H1 (cell line): ENCODE data around the gene KREMEN1. TPM values are rescaled to one million over a fixed set of nuclear protein-coding genes. Genes with fewer than 3 reads are reported as not detected.

Experiments used
- CTCF ChIA-PET: fragments of 300-600 bp; sonication (Branson Sonifier 250); formaldehyde crosslinking; loops from one replicate; lab custom pipeline; 2021; ENCODE audit not compliant: partially characterized antibody; lab: Charles Lee
- POLR2A ChIA-PET: fragments of 300-600 bp; sonication (Branson Sonifier 250); formaldehyde crosslinking; loops from one replicate; lab custom pipeline; 2021; ENCODE audit warnings: inconsistent platforms; ENCODE audit not compliant: partially characterized antibody; lab: Charles Lee
- DNase-seq, 2 experiments: peaks; one replicate each; pipeline versions ENCODE4 v3.0.0 to v3.0.0-alpha.2; 2010 to 2022; ENCODE audit warnings: low spot score in 2 of 2, low read depth in 1 of 2, mixed read lengths in 1 of 2
- FAIRE-seq: peaks from 2 replicates; lab custom pipeline; 2011; peaks lifted over from hg19 to GRCh38; lab: Jason Lieb, UNC
- H2AFZ ChIP-seq: 2 replicates; pipeline ENCODE4 v1.8.1; 2012; ENCODE audit warnings: low read length, inconsistent platforms
- H2AK5ac ChIP-seq: 2 replicates; pipeline ENCODE4 v1.6.1; 2013; ENCODE audit warnings: low read depth, low read length
- H2BK120ac ChIP-seq: replicated peaks from 2 replicates; pipeline ENCODE3; 2013; ENCODE audit warnings: low read depth, low read length, inconsistent platforms
- H2BK12ac ChIP-seq: 2 replicates; pipeline ENCODE4 v1.6.1; 2013; ENCODE audit warnings: low read depth, low read length
- H2BK15ac ChIP-seq: 2 replicates; pipeline ENCODE4 v1.6.1; 2013; ENCODE audit warnings: low read length
- H2BK20ac ChIP-seq: 2 replicates; pipeline ENCODE4 v1.6.1; 2013; ENCODE audit warnings: low read length
- H2BK5ac ChIP-seq: 2 replicates; pipeline ENCODE4 v1.6.1; 2013; ENCODE audit warnings: low read depth, low read length
- H3K14ac ChIP-seq: 2 replicates; pipeline ENCODE4 v1.6.1; 2013; ENCODE audit warnings: inconsistent platforms; ENCODE audit not compliant: insufficient read length
- H3K18ac ChIP-seq: 2 replicates; pipeline ENCODE4 v1.6.1; 2013; ENCODE audit warnings: low read length; ENCODE audit errors: extremely low read depth
- H3K23ac ChIP-seq: 2 replicates; pipeline ENCODE4 v1.6.1; 2013; ENCODE audit warnings: inconsistent platforms; ENCODE audit not compliant: insufficient read length
- H3K23me2 ChIP-seq: 2 replicates; pipeline ENCODE4 v1.6.1; 2013; ENCODE audit warnings: low read depth, low read length
- H3K27ac ChIP-seq: 2 replicates; pipeline ENCODE4 v1.6.1; 2011; ENCODE audit warnings: low read depth, low read length, inconsistent platforms
- H3K27me3 ChIP-seq, 4 experiments: replicated peaks in 1 of 4; 1 replicate in 1 of 4; 2 replicates in 3 of 4; pipeline versions ENCODE4 v1.6.1 to v1.8.1; 2011 to 2013; ENCODE audit warnings: low read length in 3 of 4, mild to moderate bottlenecking in 3 of 4, inconsistent platforms in 2 of 4, mixed read lengths in 2 of 4, moderate library complexity in 1 of 4; ENCODE audit not compliant: control insufficient read depth in 3 of 4, insufficient read depth in 3 of 4; ENCODE audit errors: extremely low read depth in 1 of 4
- H3K36me3 ChIP-seq, 4 experiments: 2 replicates each; pipeline versions ENCODE4 v1.6.1 to v1.8.1; 2011 to 2013; ENCODE audit warnings: mild to moderate bottlenecking in 4 of 4, low read length in 3 of 4, moderate library complexity in 2 of 4, control low read depth in 1 of 4, inconsistent platforms in 1 of 4; ENCODE audit not compliant: insufficient read depth in 4 of 4, control insufficient read depth in 2 of 4
- H3K4ac ChIP-seq: replicated peaks from 2 replicates; pipeline ENCODE3; 2013; ENCODE audit warnings: low read length, low read depth, mixed read lengths, inconsistent platforms; ENCODE audit not compliant: insufficient read length
- H3K4me1 ChIP-seq, 4 experiments: replicated peaks in 1 of 4; 1 replicate in 1 of 4; 2 replicates in 3 of 4; pipeline versions ENCODE4 v1.6.1 to v1.8.1; 2011 to 2013; ENCODE audit warnings: low read length in 3 of 4, inconsistent platforms in 2 of 4, mixed read lengths in 1 of 4; ENCODE audit not compliant: insufficient read depth in 4 of 4, control insufficient read depth in 3 of 4
- H3K4me2 ChIP-seq, 2 experiments: 2 replicates each; pipeline versions ENCODE4 v1.6.1 to v1.8.1; 2011 to 2013; ENCODE audit warnings: low read depth in 2 of 2, low read length in 2 of 2, control low read depth in 1 of 2, inconsistent platforms in 1 of 2, mild to moderate bottlenecking in 1 of 2; ENCODE audit not compliant: insufficient read depth in 1 of 2
- H3K4me3 ChIP-seq, 4 experiments: fragments of 200-600, 300-600 bp in 1 of 4; sonication (generic), shearing (Covaris generic), sonication (Bioruptor Twin) in 1 of 4; 2 replicates each; pipeline versions ENCODE4 v1.5.1 to v1.8.1; 2011 to 2016; ENCODE audit warnings: low read length in 4 of 4, low read depth in 3 of 4, control low read depth in 2 of 4, inconsistent platforms in 2 of 4, mild to moderate bottlenecking in 2 of 4, mixed read lengths in 1 of 4, moderate library complexity in 1 of 4; ENCODE audit not compliant: insufficient read depth in 2 of 4; ENCODE audit errors: extremely low read depth in 1 of 4
- H3K56ac ChIP-seq: replicated peaks from 2 replicates; pipeline ENCODE3; 2013; ENCODE audit warnings: low read depth, mild to moderate bottlenecking, mixed read lengths, low read length, inconsistent platforms; ENCODE audit not compliant: insufficient read length
- H3K79me1 ChIP-seq: 2 replicates; pipeline ENCODE4 v1.6.1; 2013; ENCODE audit warnings: low read depth, low read length, control low read depth
- H3K79me2 ChIP-seq, 2 experiments: 2 replicates each; pipeline versions ENCODE4 v1.6.1 to v1.8.1; 2012 to 2013; ENCODE audit warnings: low read length in 2 of 2, mild to moderate bottlenecking in 2 of 2, inconsistent platforms in 1 of 2; ENCODE audit not compliant: insufficient read depth in 2 of 2, control insufficient read depth in 1 of 2
- H3K9ac ChIP-seq, 4 experiments: replicated peaks in 1 of 4; 1 replicate in 1 of 4; 2 replicates in 3 of 4; pipeline versions ENCODE4 v1.6.1 to v1.8.1; 2011 to 2013; ENCODE audit warnings: low read depth in 3 of 4, low read length in 3 of 4, control low read depth in 2 of 4, mild to moderate bottlenecking in 2 of 4, moderate library complexity in 2 of 4, inconsistent platforms in 1 of 4; ENCODE audit errors: extremely low read depth in 1 of 4
- H3K9me3 ChIP-seq, 2 experiments: 2 replicates each; pipeline versions ENCODE4 v1.6.1 to v1.8.1; 2012 to 2013; ENCODE audit warnings: mild to moderate bottlenecking in 2 of 2, moderate library complexity in 2 of 2, control low read depth in 1 of 2, inconsistent platforms in 1 of 2, low read depth in 1 of 2, low read length in 1 of 2, mixed read lengths in 1 of 2; ENCODE audit not compliant: insufficient read depth in 2 of 2
- H4K20me1 ChIP-seq, 2 experiments: replicated peaks in 1 of 2; 2 replicates each; pipeline versions ENCODE3 to v1.8.1; 2011 to 2013; ENCODE audit warnings: inconsistent platforms in 2 of 2, low read length in 2 of 2, mild to moderate bottlenecking in 1 of 2; ENCODE audit not compliant: insufficient read depth in 2 of 2, control insufficient read depth in 1 of 2
- H4K5ac ChIP-seq: 2 replicates; pipeline ENCODE4 v1.6.1; 2013; ENCODE audit warnings: low read length, low read depth, mixed read lengths, inconsistent platforms; ENCODE audit not compliant: insufficient read length
- H4K8ac ChIP-seq: 2 replicates; pipeline ENCODE4 v1.8.0; 2013; ENCODE audit warnings: mild to moderate bottlenecking, moderate library complexity, low read length, inconsistent platforms; ENCODE audit not compliant: insufficient read depth; ENCODE audit errors: extremely low read depth
- H4K91ac ChIP-seq: replicated peaks from 2 replicates; pipeline ENCODE3; 2013; ENCODE audit warnings: low read length, mixed read lengths, inconsistent platforms; ENCODE audit not compliant: insufficient read length
- GABPA ChIP-seq: IDR thresholded peaks from 2 replicates; pipeline ENCODE4 v1.6.1; 2011; ENCODE audit warnings: mild to moderate bottlenecking, low read length, moderate library complexity, borderline replicate concordance; ENCODE audit not compliant: insufficient read depth
- MAFK ChIP-seq: IDR thresholded peaks from 2 replicates; pipeline ENCODE4 v1.6.1; 2012; ENCODE audit warnings: low read depth, mild to moderate bottlenecking, improper control_type of control experiment, low read length
- NANOG ChIP-seq: IDR thresholded peaks from 2 replicates; pipeline ENCODE4 v1.6.1; 2011; ENCODE audit warnings: low read length, low read depth, mild to moderate bottlenecking, inconsistent platforms; ENCODE audit not compliant: insufficient read depth, poor library complexity, severe bottlenecking
- POLR2AphosphoS5 ChIP-seq: IDR thresholded peaks from 2 replicates; pipeline ENCODE4 v1.6.1; 2011; ENCODE audit warnings: low read depth, low read length
- RBBP5 ChIP-seq: IDR thresholded peaks from 2 replicates; pipeline ENCODE4 v1.7.1; 2012; ENCODE audit warnings: low read depth, mild to moderate bottlenecking, inconsistent platforms, low read length, moderate library complexity, borderline replicate concordance
- SIRT6 ChIP-seq: IDR thresholded peaks from one replicate; pipeline ENCODE4 v1.7.1; 2012; ENCODE audit warnings: low read length, inconsistent platforms
- SP1 ChIP-seq: IDR thresholded peaks from 2 replicates; pipeline ENCODE4 v1.6.1; 2011; ENCODE audit warnings: low read depth, low read length
- SUZ12 ChIP-seq: fragments of 200-600 bp; sonication (generic); IDR thresholded peaks from 2 replicates; pipeline ENCODE4 v1.6.1; 2012; ENCODE audit warnings: mild to moderate bottlenecking, inconsistent platforms, low read length, moderate library complexity, mixed read lengths
- TAF1 ChIP-seq: IDR thresholded peaks from 2 replicates; pipeline ENCODE4 v1.6.1; 2011; ENCODE audit warnings: mild to moderate bottlenecking, low read depth, low read length
- WGBS, 2 experiments: shearing (Covaris generic) in 1 of 2; methylation state at CpG; one replicate each; pipeline versions ENCODE4 v1.1.6 to v1.1.7; 2013 to 2015; ENCODE audit warnings: low lambda C conversion rate in 2 of 2, mixed read lengths in 2 of 2, inconsistent platforms in 1 of 2, low coverage in 1 of 2, missing lambda C conversion rate in 1 of 2; ENCODE audit not compliant: insufficient replicate concordance in 2 of 2, insufficient coverage in 1 of 2, insufficient read length in 1 of 2; ENCODE audit errors: extremely low coverage in 1 of 2, missing lambda C conversion rate in 1 of 2; 5-methylcytosine and 5-hydroxymethylcytosine counted together
- polyA plus RNA-seq, 7 experiments: library from polyadenylated mRNA; depleted of rRNA in 3 of 7; stranded (reverse) in 5 of 7; unstranded in 2 of 7; fragments of >200 nt in 5 of 7; fragments of 200-250 nt in 2 of 7; gene quantifications; 1 replicate in 5 of 7; 2 replicates in 1 of 7; 4 replicates in 1 of 7; pipeline versions ENCODE4 v1.2.1 to v1.2.3, GENCODE V29; 2011 to 2013; ENCODE audit warnings: missing spikeins in 2 of 7, mixed read lengths in 2 of 7
- total RNA-seq: library from RNA; stranded (reverse); fragmentation: NEBNext Ultra II Directional; extraction: Animal tissue kit (Norgen Biotek cat#: 25700); gene quantifications from 2 replicates; pipeline ENCODE4 v1.2.1, GENCODE V29; 2021

The KREMEN1 gene
- total and polyA plus RNA-seq, 2 of the 8 experiments (the other 6 are each of a cell fraction or from before 2014, with no cell fraction given): 2.1 to 3.2 TPM

GRCh38 chr22:29125844-29126243, 53.0 kb downstream of the KREMEN1 start:
- Histone ChIP-seq H2AFZ (no peak overlapping the region), H3K14ac (no peak overlapping the region), H3K4ac (no peak overlapping the region), H4K5ac (no peak overlapping the region), H3K27ac (no peak overlapping the region), H3K36me3 (no peaks in the 10 kb centered on the region), H3K27me3 (no peaks in the 10 kb centered on the region), H3K9me3 (no peaks in the 10 kb centered on the region), H3K4me3 (no peak overlapping the region), H3K79me2 (no peaks in the 10 kb centered on the region), H2BK12ac (no peak overlapping the region), H3K79me1 (no peaks in the 10 kb centered on the region), H3K56ac (no peak overlapping the region), H2BK120ac (no peak overlapping the region), H4K91ac (no peak overlapping the region), H3K23ac (no peak overlapping the region), H2BK20ac (no peak overlapping the region), H2AK5ac (no peak overlapping the region), H2BK15ac (no peak overlapping the region), H3K23me2 (no peaks in the 10 kb centered on the region), H2BK5ac (no peak overlapping the region), H4K20me1 (no peaks in the 10 kb centered on the region), H3K9ac (no peak overlapping the region), H3K18ac (no peak overlapping the region), H3K4me1 (no peaks in the 10 kb centered on the region), H3K4me2 (no peak overlapping the region), H4K8ac (no peak overlapping the region)
- ChIA-PET POLR2A (interaction anchor here (0.6 to 0.8 kb wide), 2 partner anchors 22 to 288 kb away, joined by 3 to 4 read pairs; no protein-coding TSS in a partner anchor), CTCF (interaction anchor here (1.1 kb wide), 1 partner anchor 270 kb away, joined by 3 read pairs; no protein-coding TSS in a partner anchor)
- no peak for DNase-seq
- no peak for FAIRE-seq
- TF ChIP-seq MAFK (no peak), NANOG (no peak), POLR2AphosphoS5 (no peak), SP1 (no peak), SIRT6 (no peak), GABPA (no peak), TAF1 (no peak), RBBP5 (no peak), SUZ12 (no peak)
- 94% methylated on average over 5 of the region's 5 CpGs; no CpG with 5 or more reads in 1 of the 2 experiments for WGBS, 2 experiments
